HG03064 (cell line): ENCODE measurements around the gene OR1J2.

Experiments
- ATAC-seq: cut with Tn5 transposase; IDR thresholded peaks from one replicate; pipeline ENCODE4 v1.9.1; 2021; ENCODE audit warnings: low read depth; ENCODE audit not compliant: unreplicated experiment

OR1J2 gene

GRCh38 chr9:122546196-122546595 lies 35.6 kb downstream of the OR1J2 start:
- no peak for ATAC-seq

- ATAC-seq, result no peak
These were observed 40.8 kb downstream of the OR1J2 start for GRCh38 chr9:122551371-122551770.

- ATAC-seq, result no peak
These were observed 42.2 kb downstream of the OR1J2 start, which contains the start of gene OR1N2 for GRCh38 chr9:122552812-122553211. Gene OR1N2, plus strand, starts transcription at chr9:122553112. Its CDS starts 100 bp downstream, at chr9:122553212.
